ENCODE data around the gene OSBPL9. TPM values are rescaled to one million over a fixed set of nuclear protein-coding genes. Genes with fewer than 3 reads are reported as not detected.
"Not testable (repeated sequence)": the region's sequence is repeated elsewhere in the genome, so short reads cannot be mapped to it uniquely, and the experiment has no call there.

OSBPL9 gene
- polyA plus RNA-seq, 1 experiment, result 69.6 TPM

DNA sequence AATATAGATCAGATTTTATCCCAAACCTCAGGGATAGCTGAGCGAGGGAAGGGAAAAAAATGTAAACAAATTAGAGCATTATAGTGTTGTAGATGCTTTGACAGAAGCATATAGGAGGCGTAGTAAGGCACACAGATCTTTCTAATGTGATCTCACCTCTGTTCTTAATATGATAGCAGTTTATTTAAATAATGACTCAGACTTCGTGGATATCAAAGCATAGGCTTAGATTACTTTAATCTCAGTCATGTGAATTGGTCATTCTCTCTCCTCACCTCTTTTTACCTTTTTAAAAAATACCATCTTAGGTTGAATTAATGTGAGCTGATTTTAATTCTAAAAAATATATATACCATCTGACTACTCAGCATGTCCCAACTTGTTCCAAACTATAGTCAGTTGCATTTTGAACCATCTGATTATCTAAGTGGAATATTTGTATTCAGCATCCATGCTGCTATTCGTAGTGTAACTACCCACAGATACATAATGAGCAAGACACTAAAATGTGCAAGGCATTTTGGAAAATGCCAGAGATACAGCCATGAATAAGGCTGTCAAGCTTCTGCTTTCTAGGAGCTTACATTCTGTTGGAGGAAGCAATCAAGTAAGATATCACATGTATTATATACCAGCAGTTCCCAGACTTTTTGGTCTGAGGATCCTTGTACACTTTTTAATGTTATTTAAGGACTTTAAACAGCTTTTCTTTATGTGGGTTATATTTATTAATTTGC, 76.7 kb downstream of the OSBPL9 start:
- no peaks in the 10 kb centered on the region for H3K9me3 ChIP-seq (ENCODE audit: control insufficient read depth, insufficient read depth, low read length)
- no peak overlapping the region for H3K27ac ChIP-seq (ENCODE audit: low read depth, low read length)
- POLR2A ChIA-PET, result interaction anchor here (0.6 kb wide), 1 partner anchor 9 kb away, joined by 7 read pairs; no protein-coding TSS in a partner anchor
- H3K4me3 ChIP-seq (ENCODE audit: low read depth, low read length), result no peak overlapping the region
- no peak for DNase-seq (ENCODE audit: low read depth, low spot score)
- TF ChIP-seq, protein P1, sequence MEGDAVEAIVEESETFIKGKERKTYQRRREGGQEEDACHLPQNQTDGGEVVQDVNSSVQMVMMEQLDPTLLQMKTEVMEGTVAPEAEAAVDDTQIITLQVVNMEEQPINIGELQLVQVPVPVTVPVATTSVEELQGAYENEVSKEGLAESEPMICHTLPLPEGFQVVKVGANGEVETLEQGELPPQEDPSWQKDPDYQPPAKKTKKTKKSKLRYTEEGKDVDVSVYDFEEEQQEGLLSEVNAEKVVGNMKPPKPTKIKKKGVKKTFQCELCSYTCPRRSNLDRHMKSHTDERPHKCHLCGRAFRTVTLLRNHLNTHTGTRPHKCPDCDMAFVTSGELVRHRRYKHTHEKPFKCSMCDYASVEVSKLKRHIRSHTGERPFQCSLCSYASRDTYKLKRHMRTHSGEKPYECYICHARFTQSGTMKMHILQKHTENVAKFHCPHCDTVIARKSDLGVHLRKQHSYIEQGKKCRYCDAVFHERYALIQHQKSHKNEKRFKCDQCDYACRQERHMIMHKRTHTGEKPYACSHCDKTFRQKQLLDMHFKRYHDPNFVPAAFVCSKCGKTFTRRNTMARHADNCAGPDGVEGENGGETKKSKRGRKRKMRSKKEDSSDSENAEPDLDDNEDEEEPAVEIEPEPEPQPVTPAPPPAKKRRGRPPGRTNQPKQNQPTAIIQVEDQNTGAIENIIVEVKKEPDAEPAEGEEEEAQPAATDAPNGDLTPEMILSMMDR (IDR thresholded peaks at IDR 0.05; ENCODE audit: low read depth, low read length), result no peak
- H3K27me3 ChIP-seq (ENCODE audit: control insufficient read depth, insufficient read depth, low read length), result no peaks in the 10 kb centered on the region
- CTCF ChIA-PET, result interaction anchor here (0.7 kb wide), 1 partner anchor 25 kb away, joined by 3 read pairs; no protein-coding TSS in a partner anchor

DNA sequence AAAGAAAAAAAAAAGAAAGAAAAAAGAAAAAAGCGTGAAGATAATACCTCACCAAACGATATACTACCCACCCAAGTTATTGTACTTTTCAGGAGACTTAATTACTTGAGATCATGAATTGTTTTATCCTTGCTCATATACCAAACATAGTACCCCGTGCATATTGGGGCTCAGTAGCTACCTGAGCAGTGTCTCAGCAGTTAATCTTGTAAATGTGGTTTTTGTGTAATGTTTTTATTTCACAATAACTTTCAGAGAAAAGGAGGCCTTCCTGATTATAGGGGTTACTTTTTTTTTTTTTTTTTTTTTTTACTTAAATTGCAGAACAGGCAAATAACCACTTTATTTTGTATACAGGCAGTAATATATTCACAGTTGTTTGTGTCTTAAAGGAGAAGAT, 80.3 kb downstream of the OSBPL9 start:
- Histone ChIP-seq H3K27me3 (ENCODE audit: control insufficient read depth, insufficient read depth, low read length) (no peaks in the 10 kb centered on the region), H3K4me3 (ENCODE audit: low read depth, low read length) (no peak overlapping the region), H3K27ac (ENCODE audit: low read depth, low read length) (no peak overlapping the region), H3K9me3 (ENCODE audit: control insufficient read depth, insufficient read depth, low read length) (no peaks in the 10 kb centered on the region)
- TF ChIP-seq, protein P1 (IDR thresholded peaks at IDR 0.05; ENCODE audit: low read depth, low read length), result no peak
- POLR2A ChIA-PET, result no interaction called here
- DNase-seq (ENCODE audit: low read depth, low spot score), result no peak
- CTCF ChIA-PET, result interaction anchor here (0.7 to 1.4 kb wide), 3 partner anchors 27 to 261 kb away, joined by 3 to 10 read pairs (median 7); no protein-coding TSS in a partner anchor

DNA sequence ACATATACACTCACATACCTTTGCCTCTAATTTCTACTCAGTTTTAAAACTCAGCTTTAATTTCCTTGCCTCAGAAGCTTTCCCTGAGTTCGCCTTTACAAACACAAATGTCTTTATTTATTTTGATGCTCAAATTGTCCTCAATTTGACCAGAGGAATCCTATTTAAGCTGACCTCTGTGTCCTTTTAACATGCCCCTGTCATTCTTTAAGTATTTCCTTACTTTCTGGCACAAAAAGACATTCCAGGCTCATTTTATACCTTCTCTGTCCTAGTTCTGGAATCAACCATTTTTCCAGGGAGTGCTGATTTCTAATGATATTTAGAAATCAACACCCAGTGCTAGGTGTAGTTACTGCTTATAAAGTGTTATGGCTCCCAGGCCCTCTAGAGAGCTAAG, 82.5 kb downstream of the OSBPL9 start:
- H3K4me3 ChIP-seq (ENCODE audit: low read depth, low read length), result no peak overlapping the region
- CTCF ChIA-PET, result interaction anchor here (1.4 kb wide), 1 partner anchor 70 kb away, joined by 5 read pairs; no protein-coding TSS in a partner anchor
- TF ChIP-seq, protein P1 (IDR thresholded peaks at IDR 0.05; ENCODE audit: low read depth, low read length), result no peak
- POLR2A ChIA-PET, result no interaction called here
- H3K9me3 ChIP-seq (ENCODE audit: control insufficient read depth, insufficient read depth, low read length), result no peaks in the 10 kb centered on the region
- no peak for DNase-seq (ENCODE audit: low read depth, low spot score)
- no peaks in the 10 kb centered on the region for H3K27me3 ChIP-seq (ENCODE audit: control insufficient read depth, insufficient read depth, low read length)
- H3K27ac ChIP-seq (ENCODE audit: low read depth, low read length), result no peak overlapping the region

DNA sequence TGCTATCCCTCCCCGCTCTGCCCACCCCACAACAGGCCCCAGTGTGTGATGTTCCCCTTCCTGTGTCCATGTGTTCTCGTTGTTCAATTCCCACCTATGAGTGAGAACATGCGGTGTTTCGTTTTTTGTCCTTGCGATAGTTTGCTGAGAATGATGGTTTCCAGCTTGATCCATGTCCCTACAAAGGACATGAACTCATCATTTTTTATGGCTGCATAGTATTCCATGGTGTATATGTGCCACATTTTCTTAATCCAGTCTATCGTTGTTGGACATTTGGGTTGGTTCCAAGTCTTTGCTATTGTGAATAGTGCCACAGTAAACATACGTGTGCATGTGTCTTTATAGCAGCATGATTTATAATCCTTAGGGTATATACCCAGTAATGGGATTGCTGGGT, 84.9 kb downstream of the OSBPL9 start:
- H3K27me3 ChIP-seq (ENCODE audit: control insufficient read depth, insufficient read depth, low read length); H3K27ac ChIP-seq (ENCODE audit: low read depth, low read length); H3K9me3 ChIP-seq (ENCODE audit: control insufficient read depth, insufficient read depth, low read length); CTCF ChIA-PET; DNase-seq (ENCODE audit: low read depth, low spot score); POLR2A ChIA-PET; H3K4me3 ChIP-seq (ENCODE audit: low read depth, low read length): not testable (repeated sequence)

DNA sequence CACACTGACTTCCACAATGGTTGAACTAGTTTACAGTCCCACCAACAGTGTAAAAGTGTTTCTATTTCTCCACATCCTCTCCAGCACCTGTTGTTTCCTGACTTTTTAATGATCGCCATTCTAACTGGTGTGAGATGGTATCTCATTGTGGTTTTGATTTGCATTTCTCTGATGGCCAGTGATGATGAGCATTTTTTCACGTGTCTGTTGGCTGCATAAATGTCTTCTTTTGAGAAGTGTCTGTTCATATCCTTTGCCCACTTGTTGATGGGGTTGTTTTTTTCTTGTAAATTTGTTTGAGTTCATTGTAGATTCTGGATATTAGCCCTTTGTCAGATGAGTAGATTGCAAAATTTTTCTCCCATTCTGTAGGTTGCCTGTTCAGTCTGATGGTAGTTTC, 85.3 kb downstream of the OSBPL9 start:
- H3K9me3 ChIP-seq (ENCODE audit: control insufficient read depth, insufficient read depth, low read length); H3K27me3 ChIP-seq (ENCODE audit: control insufficient read depth, insufficient read depth, low read length); H3K27ac ChIP-seq (ENCODE audit: low read depth, low read length); POLR2A ChIA-PET; H3K4me3 ChIP-seq (ENCODE audit: low read depth, low read length); CTCF ChIA-PET; DNase-seq (ENCODE audit: low read depth, low spot score): not testable (repeated sequence)

DNA sequence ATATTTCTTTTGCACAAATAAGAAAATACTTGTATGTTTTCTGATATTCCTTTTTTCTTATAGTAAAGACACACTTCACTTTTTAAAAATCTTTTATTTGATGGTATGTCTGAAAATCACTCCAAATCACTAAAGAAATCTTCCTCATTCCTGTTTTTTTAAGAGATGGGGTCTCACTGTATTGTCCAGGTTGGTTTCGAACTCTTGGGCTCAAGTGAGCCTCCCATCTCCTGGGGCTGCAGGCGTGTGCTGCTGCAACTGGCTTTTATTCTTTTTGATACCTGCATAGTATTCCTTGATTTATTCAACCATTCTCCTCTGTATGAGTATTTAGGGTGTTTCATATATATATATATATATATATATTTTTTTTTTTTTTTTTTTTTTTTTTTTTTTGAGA, 88.1 kb downstream of the OSBPL9 start:
- Histone ChIP-seq H3K27ac (ENCODE audit: low read depth, low read length) (no peak overlapping the region), H3K9me3 (ENCODE audit: control insufficient read depth, insufficient read depth, low read length) (no peaks in the 10 kb centered on the region), H3K27me3 (ENCODE audit: control insufficient read depth, insufficient read depth, low read length) (no peaks in the 10 kb centered on the region), H3K4me3 (ENCODE audit: low read depth, low read length) (no peak overlapping the region)
- TF ChIP-seq, protein P1 (IDR thresholded peaks at IDR 0.05; ENCODE audit: low read depth, low read length), result no peak
- DNase-seq (ENCODE audit: low read depth, low spot score), result no peak
- ChIA-PET CTCF (no interaction called here), POLR2A (no interaction called here)
